Measurements from ENCODE around the gene PBXIP1.

GRCh38 chr1:154994269-154994587, 38.3 kb upstream of the PBXIP1 start:
- TF ChIP-seq, protein P1, sequence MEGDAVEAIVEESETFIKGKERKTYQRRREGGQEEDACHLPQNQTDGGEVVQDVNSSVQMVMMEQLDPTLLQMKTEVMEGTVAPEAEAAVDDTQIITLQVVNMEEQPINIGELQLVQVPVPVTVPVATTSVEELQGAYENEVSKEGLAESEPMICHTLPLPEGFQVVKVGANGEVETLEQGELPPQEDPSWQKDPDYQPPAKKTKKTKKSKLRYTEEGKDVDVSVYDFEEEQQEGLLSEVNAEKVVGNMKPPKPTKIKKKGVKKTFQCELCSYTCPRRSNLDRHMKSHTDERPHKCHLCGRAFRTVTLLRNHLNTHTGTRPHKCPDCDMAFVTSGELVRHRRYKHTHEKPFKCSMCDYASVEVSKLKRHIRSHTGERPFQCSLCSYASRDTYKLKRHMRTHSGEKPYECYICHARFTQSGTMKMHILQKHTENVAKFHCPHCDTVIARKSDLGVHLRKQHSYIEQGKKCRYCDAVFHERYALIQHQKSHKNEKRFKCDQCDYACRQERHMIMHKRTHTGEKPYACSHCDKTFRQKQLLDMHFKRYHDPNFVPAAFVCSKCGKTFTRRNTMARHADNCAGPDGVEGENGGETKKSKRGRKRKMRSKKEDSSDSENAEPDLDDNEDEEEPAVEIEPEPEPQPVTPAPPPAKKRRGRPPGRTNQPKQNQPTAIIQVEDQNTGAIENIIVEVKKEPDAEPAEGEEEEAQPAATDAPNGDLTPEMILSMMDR (conservative IDR thresholded peaks at IDR 0.05; ENCODE audit: low read length) = no peak
- no peak for TF ChIP-seq EZH2phosphoT487 (IDR thresholded peaks at IDR 0.05; ENCODE audit: borderline replicate concordance, low read depth, low read length)

Data from OCI-LY7 (cell line).